HepG2 (cell line): ENCODE measurements around the gene TTC22. TPM values are rescaled to one million over a fixed set of nuclear protein-coding genes. Genes with fewer than 3 reads are reported as not detected.

Experiments
- GABPA ChIP-seq, 2 experiments: IDR thresholded peaks; 2 replicates each; pipeline ENCODE4 v1.6.1; 2011 to 2016; ENCODE audit warnings: low read depth in 2 of 2, low read length in 1 of 2, missing biosample characterization in 1 of 2, missing genetic modification characterization in 1 of 2
- JDP2 ChIP-seq: sonication (generic); formaldehyde crosslinking; IDR thresholded peaks from 2 replicates; pipeline ENCODE4 v1.8.1; 2022; ENCODE audit warnings: missing genetic modification reagents, borderline replicate concordance
- LBX2 ChIP-seq: sonication (generic); formaldehyde crosslinking; IDR thresholded peaks from 2 replicates; pipeline ENCODE4 v1.5.0; 2020; ENCODE audit warnings: missing genetic modification reagents, mild to moderate bottlenecking, borderline replicate concordance
- MBD4 ChIP-seq: IDR thresholded peaks from 2 replicates; pipeline ENCODE4 v1.6.1; 2012; ENCODE audit warnings: low read length, inconsistent platforms, borderline replicate concordance
- SOX6 ChIP-seq, 2 experiments: fragments of 450-650 bp in 1 of 2; sonication (generic) in 1 of 2; formaldehyde crosslinking in 1 of 2; IDR thresholded peaks; 2 replicates each; pipeline versions ENCODE4 v1.4.0 to v1.6.1; 2017 to 2020; ENCODE audit warnings: antibody characterized with exemption in 1 of 2, mild to moderate bottlenecking in 1 of 2, missing genetic modification reagents in 1 of 2
- SRF ChIP-seq: IDR thresholded peaks from 2 replicates; pipeline ENCODE4 v1.6.1; 2011; ENCODE audit warnings: mild to moderate bottlenecking, low read depth, low read length, moderate library complexity
- TBL1XR1 ChIP-seq: fragments of 150-350 bp; IDR thresholded peaks from 2 replicates; pipeline ENCODE4 v1.6.1; 2014; ENCODE audit warnings: borderline replicate concordance, low read length; ENCODE audit not compliant: partially characterized antibody
- TBP ChIP-seq: sonication (generic); formaldehyde crosslinking; IDR thresholded peaks from 2 replicates; pipeline ENCODE4 v1.5.0; 2020; ENCODE audit warnings: missing genetic modification reagents
- XRCC5 ChIP-seq: fragments of 200-400 bp; formaldehyde crosslinking; optimal IDR thresholded peaks from 2 replicates; pipeline ENCODE3; 2017; ENCODE audit warnings: mild to moderate bottlenecking, low read length
- ZGPAT ChIP-seq: IDR thresholded peaks from 2 replicates; pipeline ENCODE4 v1.6.1; 2016; ENCODE audit warnings: mild to moderate bottlenecking
- ZKSCAN1 ChIP-seq: fragments of 150-350 bp; IDR thresholded peaks from 2 replicates; pipeline ENCODE4 v1.6.1; 2014; ENCODE audit warnings: low read length
- ZNF230 ChIP-seq: sonication (generic); formaldehyde crosslinking; IDR thresholded peaks from 2 replicates; pipeline ENCODE4 v1.4.0; 2020; ENCODE audit warnings: mild to moderate bottlenecking, missing genetic modification reagents
- ZNF318 ChIP-seq: sonication (generic); formaldehyde crosslinking; IDR thresholded peaks from 2 replicates; pipeline ENCODE4 v1.4.0; 2020; ENCODE audit warnings: mild to moderate bottlenecking, missing genetic modification reagents
- ZNF34 ChIP-seq: sonication (generic); formaldehyde crosslinking; IDR thresholded peaks from 2 replicates; pipeline ENCODE4 v1.4.0; 2020; ENCODE audit warnings: mild to moderate bottlenecking, missing genetic modification reagents, borderline replicate concordance
- ZNF703 ChIP-seq: sonication (generic); formaldehyde crosslinking; IDR thresholded peaks from 2 replicates; pipeline ENCODE4 v1.5.1; 2020; ENCODE audit warnings: missing genetic modification reagents, mild to moderate bottlenecking, moderate library complexity, borderline replicate concordance
- ZNF766 ChIP-seq: sonication (generic); formaldehyde crosslinking; IDR thresholded peaks from 2 replicates; pipeline ENCODE4 v1.5.0; 2020; ENCODE audit warnings: missing genetic modification reagents, borderline replicate concordance
- ZNF784 ChIP-seq: sonication (generic); formaldehyde crosslinking; IDR thresholded peaks from 2 replicates; pipeline ENCODE4 v1.5.1; 2020; ENCODE audit warnings: missing genetic modification reagents, mild to moderate bottlenecking, borderline replicate concordance
- polyA plus RNA-seq, 8 experiments: library from polyadenylated mRNA; depleted of rRNA in 3 of 8; stranded (reverse) in 7 of 8; unstranded in 1 of 8; fragments of >200 nt; fragmentation: Illumina TruSeq in 4 of 8; extraction: Trizol in 4 of 8; gene quantifications; 2 replicates each; pipeline versions ENCODE4 v1.2.1 to v1.2.3, GENCODE V29; 2011 to 2016; ENCODE audit warnings: low read depth in 4 of 8, missing spikeins in 1 of 8, mixed read lengths in 1 of 8; ENCODE audit not compliant: insufficient read depth in 1 of 8
- total RNA-seq, 5 experiments: library from RNA; depleted of rRNA; stranded (reverse); fragments of >200 nt; fragmentation: Illumina TruSeq; extraction: Trizol; gene quantifications; 2 replicates each; pipeline ENCODE4 v1.2.3, GENCODE V29; 2016; ENCODE audit warnings: low read depth in 1 of 5

TTC22 gene
- total and polyA plus RNA-seq, 2 of the 13 experiments (the other 11 are each of a cell fraction or from before 2014, with no cell fraction given), result not detected

GRCh38 chr1:54764133-54764921 is 36.8 kb downstream of the TTC22 start, which contains the start of gene PARS2 (continued):
- TF ChIP-seq ZGPAT (CRISPR knock-in tag), result no peak; the same call in 1 of the 2 replicates
- TF ChIP-seq ZKSCAN1, result no peak
- peak; percentile 92; the same call in 1 of the 2 replicates for TF ChIP-seq LBX2 (CRISPR knock-in tag)
- TF ChIP-seq SRF, result no peak
- no peak for TF ChIP-seq SOX6 (IDR thresholded peaks at IDR 0.05)
- no peak; the same call in 1 of the 2 replicates for TF ChIP-seq SOX6 (CRISPR knock-in tag; IDR thresholded peaks at IDR 0.05)
- no peak for TF ChIP-seq TBP
- no peak for TF ChIP-seq JDP2 (CRISPR knock-in tag)
- no peak for TF ChIP-seq ZNF34
- TF ChIP-seq ZNF703 (CRISPR knock-in tag), result no peak
- no peak for TF ChIP-seq ZNF318
- peak; percentile 37; the same call in 1 of the 2 replicates for TF ChIP-seq ZNF230 (CRISPR knock-in tag)
- no peak for TF ChIP-seq MBD4
- peak; percentile 64; the same call in 1 of the 2 replicates for TF ChIP-seq ZNF784 (CRISPR knock-in tag)
- TF ChIP-seq XRCC5, result peak; percentile 1
- peak; percentile 76 for TF ChIP-seq GABPA (IDR thresholded peaks at IDR 0.05; ENCODE audit: low read depth, low read length)
- TF ChIP-seq GABPA (CRISPR knock-in tag; IDR thresholded peaks at IDR 0.05; ENCODE audit: low read depth), result peak; percentile 97
- peak; percentile 48 for TF ChIP-seq ZNF766
- peak; percentile 23 for TF ChIP-seq TBL1XR1
